ENCODE data around the gene DRAM1.

The DRAM1 gene

GRCh38 chr12:101941306-101942249, 64.2 kb downstream of the DRAM1 start:
- no peak for DNase-seq (ENCODE audit: low read depth in 2 of 2)

DNA sequence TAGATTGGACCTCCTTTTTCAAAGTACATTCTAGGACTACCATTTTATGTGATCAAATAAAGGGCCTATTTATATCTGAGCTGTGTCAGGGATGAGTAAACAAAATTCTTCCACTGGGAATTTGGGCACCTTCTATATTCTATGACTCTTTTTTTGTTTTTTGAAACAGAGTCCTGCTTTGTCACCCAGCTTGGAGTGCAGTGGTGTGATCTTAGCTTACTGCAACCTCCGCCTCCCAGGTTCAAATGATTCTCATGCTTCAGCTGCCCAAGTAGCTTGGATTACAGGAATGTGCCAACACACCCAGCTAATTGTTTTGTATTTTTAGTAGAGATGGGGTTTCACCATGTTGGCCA, 64.8 kb downstream of the DRAM1 start:
- no peak for DNase-seq (ENCODE audit: low read depth in 2 of 2)

GRCh38 chr12:101945369-101946232, 68.2 kb downstream of the DRAM1 start:
- DNase-seq (ENCODE audit: low read depth in 2 of 2), result peak; percentile 56 to 67

DNA sequence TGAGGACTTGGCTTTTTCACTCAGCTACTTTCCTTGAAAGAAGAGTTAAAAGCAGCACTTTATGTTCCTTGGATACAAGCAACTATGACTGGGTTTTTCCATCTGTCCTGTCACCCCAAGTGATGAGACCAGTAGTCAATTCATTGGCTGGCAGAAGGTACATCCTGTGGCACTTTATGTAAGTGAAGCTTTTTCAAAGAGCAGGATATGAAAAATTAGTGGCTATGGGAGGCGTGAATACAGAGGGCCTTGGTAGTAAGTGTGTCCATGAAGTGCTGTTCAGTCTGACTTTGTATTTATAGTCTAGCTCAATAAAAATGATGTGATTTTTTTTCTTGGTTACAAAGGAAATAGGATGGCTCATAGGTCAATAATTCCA, 68.8 kb downstream of the DRAM1 start:
- DNase-seq (ENCODE audit: low read depth in 2 of 2), result no peak

- no peak for DNase-seq (ENCODE audit: low read depth in 2 of 2)
Observed at GRCh38 chr12:101947316-101947715, 69.9 kb downstream of the DRAM1 start.

- no peak for DNase-seq (ENCODE audit: low read depth in 2 of 2)
Observed at GRCh38 chr12:101948365-101948764, 71.0 kb downstream of the DRAM1 start.

GRCh38 chr12:101951002-101951670, 73.8 kb downstream of the DRAM1 start:
- DNase-seq (ENCODE audit: low read depth in 2 of 2), result no peak

DNA sequence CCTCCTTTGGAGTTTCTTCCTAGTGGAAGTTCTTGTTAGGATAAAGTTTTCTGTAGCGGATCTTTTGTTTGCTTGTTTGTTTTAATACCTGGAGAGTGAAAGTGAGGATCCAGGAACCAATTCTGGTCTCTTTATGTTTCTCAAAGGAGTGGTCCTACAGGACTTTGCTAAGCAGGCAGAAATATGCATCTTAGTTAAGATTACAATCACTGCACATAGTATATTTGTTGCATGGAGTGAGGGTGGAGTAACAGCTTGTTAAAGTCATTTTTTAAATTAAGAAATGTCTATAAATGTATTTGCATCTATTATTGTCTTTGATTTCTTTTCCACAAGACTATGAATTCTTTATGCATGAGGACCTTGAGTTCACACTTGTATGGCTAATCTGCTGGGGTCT, 76.7 kb downstream of the DRAM1 start:
- no peak for DNase-seq (ENCODE audit: low read depth in 2 of 2)

DNA sequence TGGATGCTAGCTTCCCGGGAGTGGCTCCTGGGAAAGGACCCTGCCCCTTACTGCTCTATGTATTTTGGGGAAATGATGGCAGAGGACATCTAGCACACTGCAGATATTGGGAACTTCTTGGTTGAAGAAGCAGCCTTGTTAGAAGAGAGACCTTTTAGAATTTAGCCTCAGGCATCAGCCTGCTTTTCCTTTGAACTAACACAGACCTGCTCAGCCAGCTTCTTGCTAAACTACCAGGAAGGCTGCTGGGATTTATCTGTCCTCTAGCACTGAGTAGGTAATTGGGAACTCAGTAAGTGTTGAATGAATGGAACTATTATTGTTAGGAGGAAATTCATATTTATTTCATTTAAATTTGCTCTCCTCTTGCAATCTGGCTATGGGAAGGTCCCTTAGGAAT, 77.3 kb downstream of the DRAM1 start:
- no peak for DNase-seq (ENCODE audit: low read depth in 2 of 2)

- DNase-seq (ENCODE audit: low read depth in 2 of 2), result peak in 1 of 2 experiments; percentile 27
Observed at GRCh38 chr12:101957252-101957959, 80.0 kb downstream of the DRAM1 start.

GRCh38 chr12:101959607-101960006, 82.2 kb downstream of the DRAM1 start:
- no peak for DNase-seq (ENCODE audit: low read depth in 2 of 2)

DNA sequence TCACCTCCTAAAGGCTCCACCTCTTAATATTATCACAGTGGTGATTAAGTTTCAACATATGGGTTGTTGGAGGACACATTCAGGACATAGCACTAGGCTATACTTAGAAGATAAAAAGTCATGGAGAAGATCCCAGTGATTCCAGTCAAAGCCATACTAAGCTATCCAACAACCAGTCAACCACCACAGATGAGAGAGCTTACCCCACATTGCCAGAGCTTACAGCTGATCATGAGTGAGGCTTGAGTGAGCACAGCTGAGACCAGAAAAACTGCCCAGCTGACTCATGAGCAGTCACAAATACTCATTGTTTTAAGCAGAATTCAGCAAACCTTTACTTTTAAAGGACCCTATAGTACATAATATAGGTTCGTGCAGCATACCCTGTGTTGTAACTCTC, 85.1 kb downstream of the DRAM1 start:
- no peak for DNase-seq (ENCODE audit: low read depth in 2 of 2)

DNA sequence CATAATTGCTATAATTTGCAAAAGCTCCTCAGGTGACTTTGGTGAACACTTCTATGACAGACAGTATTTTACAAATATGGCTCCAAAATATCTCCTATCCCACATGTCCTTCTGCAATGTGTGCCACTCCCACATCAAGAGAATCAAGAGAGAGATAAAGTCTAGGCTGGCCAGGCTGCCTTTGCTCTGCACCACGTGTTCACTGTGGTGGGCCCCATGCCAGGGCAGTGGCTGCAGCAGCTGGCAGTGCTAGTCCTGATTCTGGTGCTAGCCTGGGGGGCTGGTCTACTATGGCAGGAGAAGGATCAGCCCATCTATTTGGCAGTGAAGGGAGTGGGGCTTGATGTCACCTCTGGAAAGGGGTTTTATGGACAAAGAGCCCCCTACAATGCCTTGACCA, 86.3 kb downstream of the DRAM1 start:
- no peak for DNase-seq (ENCODE audit: low read depth in 2 of 2)

- no peak for DNase-seq (ENCODE audit: low read depth in 2 of 2)
Observed at GRCh38 chr12:101966496-101966895, 89.1 kb downstream of the DRAM1 start.

- no peak for DNase-seq (ENCODE audit: low read depth in 2 of 2)
Observed at GRCh38 chr12:101967506-101967905, 90.1 kb downstream of the DRAM1 start.

DNA sequence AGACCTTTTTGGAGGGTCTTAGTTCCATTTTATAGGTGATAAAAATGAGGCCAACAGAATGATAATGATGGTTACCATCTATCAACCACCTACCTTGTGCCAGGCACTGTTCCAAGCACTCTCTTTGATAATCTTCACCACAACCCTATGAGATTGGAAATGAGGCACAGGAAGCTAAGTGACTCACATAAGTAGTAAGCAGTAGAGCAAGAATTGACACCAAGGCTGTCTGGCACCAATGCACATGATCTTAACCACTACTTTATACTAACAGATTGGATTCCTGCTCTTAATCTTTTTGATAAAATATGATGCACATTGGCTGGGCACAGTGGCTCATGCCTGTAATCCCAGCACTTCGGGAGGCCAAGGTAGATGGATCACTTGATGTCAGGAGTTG, 91.4 kb downstream of the DRAM1 start:
- DNase-seq (ENCODE audit: low read depth in 2 of 2), result no peak

Measured in fibroblast of skin of left quadriceps (primary cell).